OCI-LY1 (cell line): ENCODE measurements around the gene SLC30A10.

Source experiments
- EZH2 ChIP-seq: fragments of 200-600 bp; sonication (generic), shearing (Covaris generic); IDR thresholded peaks from 2 replicates; pipeline ENCODE4 v1.8.0; 2017; ENCODE audit warnings: borderline replicate concordance, mixed run types, mild to moderate bottlenecking, antibody characterized with exemption, low read length, moderate library complexity, mixed read lengths
- TF ChIP-seq, protein P1 (sequence below): fragments of 200-600 bp; sonication (generic), shearing (Covaris generic); IDR thresholded peaks from 2 replicates; pipeline ENCODE4 v1.5.1; 2017; ENCODE audit warnings: mild to moderate bottlenecking, antibody characterized with exemption, low read length, moderate library complexity, mixed read lengths

DNA sequence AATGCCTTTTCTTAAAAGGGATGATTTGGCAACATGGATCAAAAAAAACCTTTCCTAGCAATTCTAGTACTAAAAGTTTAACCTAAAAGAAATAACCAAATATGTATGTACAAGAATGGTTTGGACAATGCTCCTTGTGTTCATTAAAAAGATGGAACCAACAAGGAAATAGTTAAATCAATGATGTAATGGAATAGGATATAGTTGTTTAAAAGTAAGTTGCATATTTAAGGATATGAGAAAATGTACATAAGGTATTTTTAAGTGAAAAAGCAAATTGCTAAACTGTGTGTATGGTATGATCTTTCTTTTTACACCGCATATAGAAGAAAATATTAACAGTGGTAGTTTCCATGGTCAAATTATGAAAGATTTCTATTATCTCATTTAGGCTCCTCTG is 12.1 kb downstream of the SLC30A10 start:
- TF ChIP-seq, protein P1, sequence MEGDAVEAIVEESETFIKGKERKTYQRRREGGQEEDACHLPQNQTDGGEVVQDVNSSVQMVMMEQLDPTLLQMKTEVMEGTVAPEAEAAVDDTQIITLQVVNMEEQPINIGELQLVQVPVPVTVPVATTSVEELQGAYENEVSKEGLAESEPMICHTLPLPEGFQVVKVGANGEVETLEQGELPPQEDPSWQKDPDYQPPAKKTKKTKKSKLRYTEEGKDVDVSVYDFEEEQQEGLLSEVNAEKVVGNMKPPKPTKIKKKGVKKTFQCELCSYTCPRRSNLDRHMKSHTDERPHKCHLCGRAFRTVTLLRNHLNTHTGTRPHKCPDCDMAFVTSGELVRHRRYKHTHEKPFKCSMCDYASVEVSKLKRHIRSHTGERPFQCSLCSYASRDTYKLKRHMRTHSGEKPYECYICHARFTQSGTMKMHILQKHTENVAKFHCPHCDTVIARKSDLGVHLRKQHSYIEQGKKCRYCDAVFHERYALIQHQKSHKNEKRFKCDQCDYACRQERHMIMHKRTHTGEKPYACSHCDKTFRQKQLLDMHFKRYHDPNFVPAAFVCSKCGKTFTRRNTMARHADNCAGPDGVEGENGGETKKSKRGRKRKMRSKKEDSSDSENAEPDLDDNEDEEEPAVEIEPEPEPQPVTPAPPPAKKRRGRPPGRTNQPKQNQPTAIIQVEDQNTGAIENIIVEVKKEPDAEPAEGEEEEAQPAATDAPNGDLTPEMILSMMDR = no peak
- TF ChIP-seq EZH2 = no peak
